Stimulated activated naive CD8-positive, alpha-beta T cell treated with anti-CD3 and anti-CD28 coated beads, Interleukin-15, Interleukin-2, amounts not matched to agents 100 ng/mL and 50 ng/mL, for 24 hours (primary cell): ENCODE data around the gene RNF38.
"Not testable (repeated sequence)": the region's sequence is repeated elsewhere in the genome, so short reads cannot be mapped to it uniquely, and the experiment has no call there.

Experiments used
- H3K27ac Mint-ChIP-seq: one replicate; pipeline ENCODE4 v1.8.0; 2021; ENCODE audit warnings: mild to moderate bottlenecking, mixed read lengths
- H3K27me3 Mint-ChIP-seq: one replicate; pipeline ENCODE4 v1.8.0; 2021; ENCODE audit warnings: mixed read lengths
- H3K36me3 Mint-ChIP-seq: one replicate; pipeline ENCODE4 v1.8.0; 2021; ENCODE audit warnings: low read depth, mixed read lengths
- H3K4me1 Mint-ChIP-seq: one replicate; pipeline ENCODE4 v1.8.0; 2021; ENCODE audit warnings: low read depth, mixed read lengths
- H3K4me3 Mint-ChIP-seq: one replicate; pipeline ENCODE4 v1.8.0; 2021; ENCODE audit warnings: mild to moderate bottlenecking, mixed read lengths
- H3K9me3 Mint-ChIP-seq: one replicate; pipeline ENCODE4 v1.8.0; 2021; ENCODE audit warnings: mixed read lengths

RNF38 gene

GRCh38 chr9:36304366-36304765 is 95.7 kb downstream of the RNF38 start:
- not testable (repeated sequence) for H3K36me3 Mint-ChIP-seq, H3K27me3 Mint-ChIP-seq, H3K4me1 Mint-ChIP-seq, H3K4me3 Mint-ChIP-seq, H3K27ac Mint-ChIP-seq, H3K9me3 Mint-ChIP-seq

DNA sequence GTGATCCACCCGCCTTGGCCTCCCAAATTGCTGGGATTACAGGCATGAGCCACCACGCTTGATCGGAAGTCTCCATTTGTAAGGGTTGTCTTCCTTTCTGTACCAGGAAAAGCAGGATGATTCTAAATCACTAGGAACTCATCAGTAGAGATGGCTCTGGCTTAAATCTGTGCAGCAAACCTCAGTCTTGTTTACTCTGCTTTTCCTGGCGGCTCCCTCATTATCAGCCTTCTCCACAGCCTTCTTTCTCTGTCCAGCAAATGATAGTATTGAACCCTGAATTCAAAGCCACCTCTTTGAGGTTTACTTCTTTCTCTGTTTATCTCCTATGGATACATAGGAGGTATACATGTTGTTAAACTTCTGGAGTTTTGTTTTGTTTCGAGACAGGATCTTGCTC is 98.8 kb downstream of the RNF38 start:
- Mint-ChIP-seq H3K36me3 (no peaks in the 10 kb centered on the region), H3K4me3 (no peak overlapping the region), H3K9me3 (no peaks in the 10 kb centered on the region), H3K27me3 (no peaks in the 10 kb centered on the region), H3K27ac (no peak overlapping the region), H3K4me1 (peaks cover under 1% of the 10 kb centered on the region)

- no peaks in the 10 kb centered on the region for H3K9me3 Mint-ChIP-seq
- H3K27me3 Mint-ChIP-seq, result no peaks in the 10 kb centered on the region
- H3K36me3 Mint-ChIP-seq, result no peaks in the 10 kb centered on the region
- no peak overlapping the region for H3K27ac Mint-ChIP-seq
- H3K4me1 Mint-ChIP-seq, result no peaks in the 10 kb centered on the region
- H3K4me3 Mint-ChIP-seq, result no peak overlapping the region
Observed at GRCh38 chr9:36298566-36298965, 101.5 kb downstream of the RNF38 start.

DNA sequence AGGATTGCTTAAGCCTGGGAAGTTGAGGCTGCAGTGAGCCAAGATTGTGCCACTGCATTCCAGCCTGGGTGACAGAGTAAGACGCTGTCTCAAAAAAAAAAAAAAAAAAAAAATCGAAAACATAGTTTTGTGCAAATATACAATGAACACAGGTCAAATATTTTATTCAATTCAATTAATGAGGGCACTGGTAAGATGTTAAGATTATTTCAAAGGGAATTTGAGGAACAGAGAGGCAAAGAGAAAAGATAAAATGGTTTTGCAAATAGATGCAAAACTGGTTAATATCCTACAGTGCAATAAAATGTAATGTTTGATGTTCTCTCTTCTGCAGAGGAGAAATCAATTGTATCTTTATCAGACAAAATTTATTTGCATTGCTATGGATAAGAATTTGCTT is 102.3 kb downstream of the RNF38 start:
- Mint-ChIP-seq H3K36me3 (no peaks in the 10 kb centered on the region), H3K9me3 (no peaks in the 10 kb centered on the region), H3K4me3 (no peak overlapping the region), H3K27ac (no peak overlapping the region), H3K4me1 (no peaks in the 10 kb centered on the region), H3K27me3 (no peaks in the 10 kb centered on the region)

GRCh38 chr9:36294996-36295395 is 105.1 kb downstream of the RNF38 start:
- H3K4me1 Mint-ChIP-seq, H3K27me3 Mint-ChIP-seq, H3K27ac Mint-ChIP-seq, H3K9me3 Mint-ChIP-seq, H3K4me3 Mint-ChIP-seq, H3K36me3 Mint-ChIP-seq: not testable (repeated sequence)

DNA sequence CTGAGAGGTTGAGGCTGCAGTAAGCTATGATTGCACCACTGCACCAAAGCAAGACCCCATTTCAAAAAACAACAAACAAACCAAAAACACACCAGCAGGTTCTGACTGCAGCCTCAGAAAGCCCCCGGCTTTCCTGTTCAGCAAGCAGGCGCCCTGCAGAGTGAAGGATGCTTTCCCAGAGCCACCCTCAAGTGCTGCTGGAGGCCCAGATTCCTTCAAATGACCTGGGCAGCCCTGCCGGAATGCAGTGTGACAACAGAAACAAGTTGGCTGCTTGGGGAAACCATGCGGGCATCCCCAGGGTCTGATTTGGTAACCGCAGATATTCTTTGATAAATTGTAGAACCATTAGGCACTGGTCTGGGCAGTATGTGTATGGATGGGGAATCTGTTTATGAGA is 106.2 kb downstream of the RNF38 start:
- Mint-ChIP-seq H3K4me1 (no peaks in the 10 kb centered on the region), H3K27me3 (no peaks in the 10 kb centered on the region), H3K9me3 (no peaks in the 10 kb centered on the region), H3K27ac (no peak overlapping the region), H3K4me3 (no peak overlapping the region), H3K36me3 (no peaks in the 10 kb centered on the region)

DNA sequence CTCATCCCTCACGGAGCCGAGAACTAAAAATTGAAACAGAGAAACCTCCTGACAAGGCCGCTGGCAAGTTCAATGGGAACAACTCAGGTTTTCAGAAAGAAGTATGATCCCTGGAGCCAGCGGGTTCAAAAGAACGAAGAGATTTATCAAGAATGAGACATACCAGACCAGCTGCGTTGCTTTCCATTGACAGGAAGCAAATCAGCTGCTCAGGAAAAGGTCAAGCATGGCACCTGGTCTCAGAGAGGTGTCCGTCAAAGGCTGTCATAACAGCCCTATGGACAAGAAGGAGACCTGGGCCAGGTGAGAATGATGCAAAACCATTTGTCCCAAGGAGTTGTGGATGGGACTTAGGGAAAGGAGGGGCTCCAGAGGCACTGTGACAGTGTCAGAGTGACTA is 106.9 kb downstream of the RNF38 start:
- Mint-ChIP-seq H3K27ac (no peak overlapping the region), H3K27me3 (no peaks in the 10 kb centered on the region), H3K4me1 (no peaks in the 10 kb centered on the region), H3K4me3 (no peak overlapping the region), H3K36me3 (no peaks in the 10 kb centered on the region), H3K9me3 (no peaks in the 10 kb centered on the region)

DNA sequence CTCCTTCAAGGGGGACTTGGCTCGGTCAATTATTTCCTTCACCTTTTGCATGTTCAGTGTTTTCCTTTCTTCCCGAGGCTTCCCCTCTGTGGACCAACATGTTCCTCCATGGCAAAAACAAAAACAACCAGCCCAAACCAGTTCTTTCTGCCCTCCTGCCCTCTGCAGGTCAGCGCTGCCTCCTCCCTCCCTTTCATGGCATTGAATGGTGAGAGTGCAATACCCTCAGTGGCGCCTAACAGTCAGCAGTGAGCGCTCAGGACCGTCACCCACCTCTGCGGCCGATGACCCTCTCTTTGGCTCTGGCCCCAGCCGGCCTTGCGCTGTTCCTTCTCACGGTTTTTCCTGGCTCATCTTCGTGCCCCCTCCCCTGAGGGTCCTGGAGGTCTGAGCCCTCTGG is 107.4 kb downstream of the RNF38 start:
- no peaks in the 10 kb centered on the region for H3K9me3 Mint-ChIP-seq
- no peak overlapping the region for H3K27ac Mint-ChIP-seq
- no peaks in the 10 kb centered on the region for H3K27me3 Mint-ChIP-seq
- H3K4me1 Mint-ChIP-seq, result no peaks in the 10 kb centered on the region
- H3K36me3 Mint-ChIP-seq, result no peaks in the 10 kb centered on the region
- no peak overlapping the region for H3K4me3 Mint-ChIP-seq

DNA sequence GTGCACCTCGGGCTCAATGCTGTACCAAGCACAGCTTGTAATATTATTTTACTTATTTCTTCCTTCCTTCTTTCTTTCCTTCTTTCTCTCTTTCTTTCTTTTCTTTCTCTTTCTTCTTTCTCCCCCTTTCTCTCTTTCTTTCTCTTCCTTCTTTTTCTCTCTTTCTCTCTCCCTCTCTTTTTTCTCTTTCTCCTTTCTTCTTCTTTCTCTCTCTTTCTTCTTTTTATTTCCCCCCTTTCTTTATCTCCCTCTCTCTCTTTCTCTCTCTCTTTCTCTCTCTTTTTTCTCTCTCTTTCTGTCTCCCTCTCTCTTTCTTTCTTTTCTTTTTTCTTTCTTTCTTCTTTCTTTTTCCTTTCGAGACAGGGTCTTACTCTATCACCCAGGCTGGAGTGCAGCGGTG is 109.1 kb downstream of the RNF38 start:
- Mint-ChIP-seq H3K36me3 (no peaks in the 10 kb centered on the region), H3K4me1 (no peaks in the 10 kb centered on the region), H3K27ac (no peak overlapping the region), H3K9me3 (no peaks in the 10 kb centered on the region), H3K4me3 (no peak overlapping the region), H3K27me3 (no peaks in the 10 kb centered on the region)

DNA sequence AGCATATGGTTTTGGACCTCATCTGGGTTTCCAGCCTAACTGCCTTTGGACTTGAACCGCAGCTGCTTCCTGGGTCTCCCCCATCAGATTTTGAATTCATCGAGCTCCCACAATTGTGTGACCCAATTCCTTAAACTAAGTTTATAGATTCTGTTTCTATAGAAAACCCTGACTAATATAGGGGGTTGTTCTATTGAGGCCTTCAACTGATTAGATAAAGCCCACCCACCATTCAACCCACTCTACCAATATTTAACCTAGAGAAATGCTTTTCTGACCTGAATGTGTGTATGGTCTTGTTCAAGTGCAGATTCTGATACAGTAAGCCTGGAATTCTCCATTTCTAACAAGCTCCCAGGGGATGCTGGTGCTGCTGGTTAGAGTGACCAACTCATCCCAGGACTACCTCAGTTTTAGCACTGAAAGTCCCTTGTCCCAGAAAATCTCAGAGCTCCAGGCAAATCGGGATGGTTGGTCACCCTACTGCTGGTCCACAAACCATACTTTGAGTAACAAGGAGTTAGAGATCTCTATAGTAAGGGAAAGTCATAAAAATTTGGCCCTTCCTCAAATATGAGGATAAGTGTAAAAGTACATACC is 110.1 kb downstream of the RNF38 start:
- no peak overlapping the region for H3K4me3 Mint-ChIP-seq
- no peaks in the 10 kb centered on the region for H3K4me1 Mint-ChIP-seq
- H3K9me3 Mint-ChIP-seq, result no peaks in the 10 kb centered on the region
- H3K27ac Mint-ChIP-seq, result no peak overlapping the region
- no peaks in the 10 kb centered on the region for H3K36me3 Mint-ChIP-seq
- no peaks in the 10 kb centered on the region for H3K27me3 Mint-ChIP-seq

- Mint-ChIP-seq H3K27me3 (no peaks in the 10 kb centered on the region), H3K4me3 (no peak overlapping the region), H3K27ac (no peak overlapping the region), H3K4me1 (no peaks in the 10 kb centered on the region), H3K36me3 (peaks cover 4% of the 10 kb centered on the region), H3K9me3 (no peaks in the 10 kb centered on the region)
Observed at GRCh38 chr9:36288070-36288469, 112.0 kb downstream of the RNF38 start.
